ENCODE measurements around the gene MYCL.

The MYCL gene, protein sequence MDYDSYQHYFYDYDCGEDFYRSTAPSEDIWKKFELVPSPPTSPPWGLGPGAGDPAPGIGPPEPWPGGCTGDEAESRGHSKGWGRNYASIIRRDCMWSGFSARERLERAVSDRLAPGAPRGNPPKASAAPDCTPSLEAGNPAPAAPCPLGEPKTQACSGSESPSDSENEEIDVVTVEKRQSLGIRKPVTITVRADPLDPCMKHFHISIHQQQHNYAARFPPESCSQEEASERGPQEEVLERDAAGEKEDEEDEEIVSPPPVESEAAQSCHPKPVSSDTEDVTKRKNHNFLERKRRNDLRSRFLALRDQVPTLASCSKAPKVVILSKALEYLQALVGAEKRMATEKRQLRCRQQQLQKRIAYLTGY

DNA sequence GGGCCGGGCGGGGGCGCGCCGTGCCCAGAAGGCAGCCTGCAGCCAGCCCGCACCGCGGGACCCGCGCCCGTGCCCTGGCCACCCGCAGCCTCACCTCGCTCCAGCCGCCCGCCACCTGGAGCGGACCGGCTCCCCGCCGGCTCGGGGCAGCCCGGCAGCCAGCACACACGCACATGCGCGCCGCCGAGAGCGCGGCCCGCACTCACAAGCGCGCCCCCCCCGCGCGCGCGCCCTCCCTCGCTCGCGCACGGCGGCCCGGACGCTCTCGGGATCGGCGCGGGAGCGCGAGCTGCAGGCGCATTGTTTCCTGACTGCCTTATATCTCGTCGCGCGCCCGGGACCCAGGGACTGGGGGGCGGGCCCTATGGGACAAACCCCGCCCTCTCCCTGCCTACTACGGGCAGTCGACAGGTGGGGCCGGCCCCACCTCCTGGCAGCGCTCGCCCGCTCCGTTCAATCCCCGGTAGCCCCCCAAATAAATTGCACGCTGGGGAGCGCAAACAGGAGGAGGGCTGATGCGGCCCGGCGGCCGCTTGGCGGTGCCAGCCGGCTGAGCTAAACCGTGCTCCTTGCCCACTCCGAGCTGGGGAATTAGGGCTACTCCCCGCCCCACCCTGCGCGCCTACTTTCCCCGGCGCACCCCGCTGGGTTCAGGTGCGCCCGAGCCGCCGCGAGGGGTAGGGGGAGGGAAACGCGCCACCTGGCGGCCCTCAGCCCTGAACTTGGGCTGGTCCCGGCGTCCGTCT lies at the start of gene MYCL:
Gene MYCL (minus strand): TSS at position 204 of the 746 bp plus-strand sequence. CDS start 483 bp downstream, outside the sequence.
- DNase-seq (ENCODE audit: low spot score), result no peak
- TF ChIP-seq, protein P1, sequence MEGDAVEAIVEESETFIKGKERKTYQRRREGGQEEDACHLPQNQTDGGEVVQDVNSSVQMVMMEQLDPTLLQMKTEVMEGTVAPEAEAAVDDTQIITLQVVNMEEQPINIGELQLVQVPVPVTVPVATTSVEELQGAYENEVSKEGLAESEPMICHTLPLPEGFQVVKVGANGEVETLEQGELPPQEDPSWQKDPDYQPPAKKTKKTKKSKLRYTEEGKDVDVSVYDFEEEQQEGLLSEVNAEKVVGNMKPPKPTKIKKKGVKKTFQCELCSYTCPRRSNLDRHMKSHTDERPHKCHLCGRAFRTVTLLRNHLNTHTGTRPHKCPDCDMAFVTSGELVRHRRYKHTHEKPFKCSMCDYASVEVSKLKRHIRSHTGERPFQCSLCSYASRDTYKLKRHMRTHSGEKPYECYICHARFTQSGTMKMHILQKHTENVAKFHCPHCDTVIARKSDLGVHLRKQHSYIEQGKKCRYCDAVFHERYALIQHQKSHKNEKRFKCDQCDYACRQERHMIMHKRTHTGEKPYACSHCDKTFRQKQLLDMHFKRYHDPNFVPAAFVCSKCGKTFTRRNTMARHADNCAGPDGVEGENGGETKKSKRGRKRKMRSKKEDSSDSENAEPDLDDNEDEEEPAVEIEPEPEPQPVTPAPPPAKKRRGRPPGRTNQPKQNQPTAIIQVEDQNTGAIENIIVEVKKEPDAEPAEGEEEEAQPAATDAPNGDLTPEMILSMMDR (IDR thresholded peaks at IDR 0.05), result peak; percentile 39
- peak within 1 kb of the TSS; percentile 83 for H3K4me3 ChIP-seq
- no peak within 1 kb of the TSS for H3K27ac ChIP-seq

DNA sequence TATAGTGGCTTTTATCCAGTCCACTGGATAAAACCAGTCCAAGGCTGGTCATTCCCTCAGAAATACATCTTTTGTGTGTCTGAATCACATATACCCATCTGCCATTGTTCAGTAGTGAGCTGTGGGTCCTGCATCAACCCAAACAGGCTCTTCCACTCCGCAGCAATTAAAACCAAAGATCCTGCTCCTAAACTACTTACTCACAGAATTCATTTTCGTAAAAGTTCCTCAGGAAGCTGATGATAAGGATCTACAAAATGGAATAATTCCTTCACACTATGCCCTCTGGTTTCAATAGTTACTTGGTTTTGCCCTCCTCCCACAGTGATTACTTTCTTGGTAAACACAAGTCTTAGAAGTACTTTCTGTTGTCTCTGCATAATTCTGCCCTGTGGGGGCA lies 48.2 kb upstream of the MYCL start:
- DNase-seq (ENCODE audit: low spot score), result no peak
- H3K27ac ChIP-seq, result no peak overlapping the region

DNA sequence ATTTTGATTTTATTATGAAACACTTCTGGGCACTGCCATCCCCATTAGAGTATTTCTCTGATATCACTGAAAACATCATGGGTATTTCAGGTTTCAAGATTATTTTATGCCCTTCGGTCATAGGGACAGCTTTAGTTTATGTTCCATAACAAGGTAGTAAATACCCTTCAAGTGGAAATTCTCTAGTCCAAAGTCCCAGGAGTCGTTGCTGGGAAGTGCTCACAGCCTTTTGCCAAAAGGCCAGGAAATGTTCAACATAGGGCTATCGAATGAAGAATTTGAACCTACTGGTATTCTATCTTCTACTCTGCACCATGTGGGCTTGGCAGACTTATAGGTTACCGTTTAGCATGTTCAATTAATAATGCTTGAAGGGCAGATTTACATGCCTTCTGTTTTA lies 45.5 kb upstream of the MYCL start:
- Histone ChIP-seq H3K27ac (no peak overlapping the region), H3K4me3 (no peak overlapping the region)
- TF ChIP-seq, protein P1 (IDR thresholded peaks at IDR 0.05), result no peak
- no peak for DNase-seq (ENCODE audit: low spot score)

More for the DNA sequence above, 48.2 kb upstream of the MYCL start:
- no peak overlapping the region for H3K4me3 ChIP-seq
- TF ChIP-seq, protein P1 (IDR thresholded peaks at IDR 0.05), result no peak

DNA sequence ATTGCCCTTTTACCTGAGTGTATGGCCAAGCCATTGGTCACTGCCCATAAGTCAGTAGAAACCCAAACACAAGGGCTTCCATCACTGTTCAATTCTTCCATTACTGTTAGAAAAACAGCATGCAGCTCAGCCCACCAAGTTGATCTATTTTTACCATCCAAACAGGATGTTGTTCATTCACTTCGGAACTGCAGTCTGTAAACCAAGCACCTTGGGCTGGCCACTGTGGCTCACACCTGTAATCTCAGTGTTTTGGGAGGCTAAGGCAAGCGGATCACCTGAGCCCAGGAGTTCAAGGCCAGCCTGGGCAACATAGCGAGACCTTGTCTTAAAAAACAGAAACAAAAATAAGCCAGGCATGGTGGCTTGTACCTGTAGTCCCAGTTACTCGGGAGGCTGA lies 44.5 kb upstream of the MYCL start:
- Histone ChIP-seq H3K27ac (no peak overlapping the region), H3K4me3 (no peak overlapping the region)
- TF ChIP-seq, protein P1 (IDR thresholded peaks at IDR 0.05), result no peak
- no peak for DNase-seq (ENCODE audit: low spot score)

DNA sequence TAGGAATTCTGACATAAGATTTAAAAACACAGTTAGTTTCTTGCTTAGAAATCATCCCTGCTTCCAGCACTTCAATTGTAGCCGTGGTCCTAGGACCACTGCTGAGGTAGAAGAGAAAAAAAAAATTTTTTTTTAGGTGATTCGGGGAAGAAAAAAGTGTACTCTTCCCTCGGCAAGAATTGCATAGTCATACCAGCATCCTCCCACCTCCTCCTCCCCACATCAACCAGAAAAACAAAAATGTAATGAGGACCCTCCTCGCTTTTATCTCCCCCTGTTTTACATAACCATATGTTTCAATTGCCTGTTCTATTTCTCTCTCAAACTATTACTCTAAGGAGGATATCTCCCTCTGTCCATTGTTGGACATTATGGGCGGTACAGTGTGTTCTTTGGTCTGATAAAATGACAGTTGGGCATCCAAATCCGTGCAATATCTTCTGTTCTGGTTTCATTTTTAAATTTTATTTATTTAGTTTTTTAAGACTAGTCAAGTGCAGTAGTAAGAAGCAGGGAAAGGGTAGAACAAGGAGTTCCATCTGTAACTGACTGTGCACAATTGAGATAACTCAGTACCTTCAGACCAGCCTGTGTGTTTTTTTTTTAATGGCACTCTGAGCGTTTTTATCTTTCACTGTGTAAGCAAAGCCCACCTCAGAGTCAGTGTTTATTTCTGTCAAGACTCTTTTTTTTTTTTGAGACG lies 42.8 kb upstream of the MYCL start:
- TF ChIP-seq, protein P1 (IDR thresholded peaks at IDR 0.05), result no peak
- no peak for DNase-seq (ENCODE audit: low spot score)
- Histone ChIP-seq H3K27ac (no peak overlapping the region), H3K4me3 (no peak overlapping the region)

DNA sequence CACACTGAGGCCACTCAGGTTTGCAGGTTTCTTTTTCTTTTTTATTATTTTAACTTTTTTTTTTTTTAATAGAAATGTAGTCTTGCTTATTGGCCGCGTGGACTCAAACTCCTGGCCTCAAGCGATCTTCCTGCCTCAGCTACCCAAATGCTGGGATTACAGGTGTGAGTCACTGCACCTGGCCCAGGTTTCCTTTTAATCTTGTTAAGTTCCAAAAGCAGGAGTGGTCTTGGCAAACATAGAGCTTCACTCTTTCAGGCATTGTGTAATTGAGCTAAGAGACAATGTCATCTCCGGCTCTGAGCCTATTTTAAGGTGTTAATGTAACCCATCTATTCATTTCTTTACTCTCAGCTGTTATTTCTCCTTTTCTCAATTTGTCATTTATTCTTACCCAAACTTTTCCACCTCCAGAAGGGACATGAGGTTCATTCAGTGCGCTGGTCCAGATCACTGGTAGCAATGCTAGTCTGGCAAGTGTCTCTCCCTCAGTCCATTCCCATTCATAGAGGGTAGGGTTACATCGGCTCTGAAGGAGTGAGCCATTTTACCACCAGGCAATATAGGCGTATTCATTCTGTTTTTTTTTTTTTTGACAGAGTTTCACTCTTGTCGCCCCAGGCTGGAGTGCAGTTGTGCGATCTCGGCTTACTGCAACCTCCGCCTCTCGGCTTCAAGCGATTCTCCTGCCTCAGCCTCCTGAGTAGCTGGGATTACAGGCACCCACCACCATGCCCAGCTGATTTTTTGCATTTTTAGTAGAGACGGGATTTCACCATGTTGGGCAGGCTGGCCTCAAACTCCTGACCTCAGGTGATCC lies 42.0 kb upstream of the MYCL start:
- TF ChIP-seq, protein P1 (IDR thresholded peaks at IDR 0.05), result no peak
- no peak overlapping the region for H3K27ac ChIP-seq
- no peak overlapping the region for H3K4me3 ChIP-seq
- DNase-seq (ENCODE audit: low spot score), result no peak
